Measurements from ENCODE around the gene EML3. TPM values are rescaled to one million over a fixed set of nuclear protein-coding genes. Genes with fewer than 3 reads are reported as not detected.
A peak's percentile ranks its signal among the peaks of the same experiment; 100 is the strongest.

Gene EML3
- total RNA-seq, 4 donors from 2014 or later, result 34.7 to 58.6 (median 53.6) TPM

- intact Hi-C loops (cut with DNase I), result no loop called here
- Histone ChIP-seq H3K4me3 (peak overlapping the region in 2 of 4 donors; percentile 29 to 52), H3K27ac (peak overlapping the region; percentile 92 to 95 (median 94)), H3K27me3 (no peaks in the 10 kb centered on the region), H3K4me1 (peaks cover 80 to 100% (median 91%) of the 10 kb centered on the region in 3 donors), H3K36me3 (peaks cover 0 to 15% (median 4%) of the 10 kb centered on the region in 3 donors), H3K9me3 (no peaks in the 10 kb centered on the region)
- 32 to 45% methylated on average over 4 to 7 of the region's 8 CpGs for WGBS, 2 donors
- no peak for DNase-seq
- TF ChIP-seq POLR2A (IDR thresholded peaks at IDR 0.05), result no peak
- TF ChIP-seq CTCF (IDR thresholded peaks at IDR 0.05), result peak in 1 of 6 experiments; percentile 2
Measured at GRCh38 chr11:62553839-62554361, 58.7 kb downstream of the EML3 start.

- 2% methylated on average over 15 of the region's 15 CpGs for WGBS, 2 donors
- peaks cover 0 to 8% (median 0%) of the 10 kb centered on the region in 3 donors for H3K36me3 ChIP-seq
- TF ChIP-seq CTCF (IDR thresholded peaks at IDR 0.05) (no peak), POLR2A (IDR thresholded peaks at IDR 0.05) (peak in 2 of 4 donors; percentile 59 to 65)
- H3K4me1 ChIP-seq, result peaks cover 85 to 100% (median 91%) of the 10 kb centered on the region in 3 donors
- H3K4me3 ChIP-seq, result peak overlapping the region; percentile 1 to 52 (median 29)
- H3K27ac ChIP-seq, result peak overlapping the region; percentile 92 to 95 (median 94)
- no peaks in the 10 kb centered on the region for H3K9me3 ChIP-seq
- intact Hi-C loops (cut with DNase I), result no loop called here
- H3K27me3 ChIP-seq, result no peaks in the 10 kb centered on the region
- no peak for DNase-seq
Measured at GRCh38 chr11:62553080-62553838, 59.3 kb downstream of the EML3 start.

- TF ChIP-seq POLR2A (IDR thresholded peaks at IDR 0.05) (no peak), CTCF (IDR thresholded peaks at IDR 0.05) (no peak)
- intact Hi-C loops (cut with DNase I), result no loop called here
- no peaks in the 10 kb centered on the region for H3K27me3 ChIP-seq
- no peak for DNase-seq
- peak overlapping the region; percentile 1 to 52 (median 29) for H3K4me3 ChIP-seq
- peak overlapping the region; percentile 92 to 95 (median 94) for H3K27ac ChIP-seq
- no peaks in the 10 kb centered on the region for H3K9me3 ChIP-seq
- peaks cover 0 to 2% (median 0%) of the 10 kb centered on the region in 3 donors for H3K36me3 ChIP-seq
- WGBS, 2 donors, result 10 to 22% methylated on average over 4 of the region's 4 CpGs
- peaks cover 86 to 100% (median 87%) of the 10 kb centered on the region in 3 donors for H3K4me1 ChIP-seq
Measured at GRCh38 chr11:62552485-62553079, 60.0 kb downstream of the EML3 start.

Small RNA genes within 50 kb of the gene (small RNA-seq; reads per million reads assigned to genes)
- gene AP001458.1, result 0 reads per million in 4 donors
- gene EEF1G, result 0 reads per million in 4 donors
- gene MIR6747, result 0 to 0.36 (median 0.04) reads per million in 4 donors

Other genes with a start within 250 kb of the EML3 start
- 1 to 10 TPM in 2 of 4 donors, not detected in 2; 5.9 to 6.6 TPM for gene SCGB1A1, start 193.7 kb downstream of the EML3 start, total RNA-seq
- 1,000 to 10,000 TPM in 2 of 4 donors, 100 to 1,000 TPM in 2; 695 to 1,250 (median 954) TPM for gene AHNAK, start 66.0 kb downstream of the EML3 start, total RNA-seq
- gene EEF1G, start 38.9 kb downstream of the EML3 start, total RNA-seq, result 1,000 to 10,000 TPM; 1,144 to 2,095 (median 1,685) TPM
- gene TUT1, start 21.3 kb downstream of the EML3 start, total RNA-seq, result 10 to 100 TPM in 1 of 4 donors, 1 to 10 TPM in 3; 5.0 to 12.7 (median 8.0) TPM
- 100 to 1,000 TPM; 103 to 132 (median 111) TPM for gene MTA2, start 10.9 kb downstream of the EML3 start, total RNA-seq
- gene ROM1, start 482 bp upstream of the EML3 start, total RNA-seq, result 10 to 100 TPM in 1 of 4 donors, 1 to 10 TPM in 3; 5.5 to 10.8 (median 7.2) TPM
- gene B3GAT3, start 9.2 kb upstream of the EML3 start, total RNA-seq, result 10 to 100 TPM in 3 of 4 donors, 1 to 10 TPM in 1; 8.6 to 17.2 (median 12.9) TPM
- 10 to 100 TPM; 90.8 to 97.2 (median 95.0) TPM for gene GANAB, start 33.8 kb upstream of the EML3 start, total RNA-seq
- gene INTS5, start 40.5 kb upstream of the EML3 start, total RNA-seq, result 10 to 100 TPM; 15.4 to 21.2 (median 19.0) TPM
- 10 to 100 TPM; 36.0 to 53.4 (median 43.6) TPM for gene C11orf98, start 52.4 kb upstream of the EML3 start, total RNA-seq
- gene CSKMT, start 52.5 kb upstream of the EML3 start, total RNA-seq, result 10 to 100 TPM in 2 of 4 donors, 1 to 10 TPM in 2; 1.1 to 10.5 (median 7.0) TPM
- 10 to 100 TPM; 10.5 to 17.2 (median 12.2) TPM for gene UQCC3, start 58.9 kb upstream of the EML3 start, total RNA-seq
- gene LBHD1, start 59.5 kb upstream of the EML3 start, total RNA-seq, result 1 to 10 TPM; 1.8 to 3.6 (median 2.5) TPM
- gene UBXN1, start 66.3 kb upstream of the EML3 start, total RNA-seq, result 100 to 1,000 TPM in 1 of 4 donors, 10 to 100 TPM in 3; 67.3 to 148 (median 86.1) TPM
- 10 to 100 TPM in 1 of 4 donors, 1 to 10 TPM in 2, under 1 TPM in 1; 0.27 to 12.0 (median 4.5) TPM for gene LRRN4CL, start 76.8 kb upstream of the EML3 start, total RNA-seq
- gene BSCL2, start 94.6 kb upstream of the EML3 start, total RNA-seq, result 10 to 100 TPM; 25.7 to 69.4 (median 32.6) TPM
- not detected for gene GNG3, start 94.9 kb upstream of the EML3 start, total RNA-seq
- 10 to 100 TPM; 14.4 to 33.0 (median 26.4) TPM for gene HNRNPUL2, start 114.7 kb upstream of the EML3 start, total RNA-seq
- 10 to 100 TPM in 3 of 4 donors, 1 to 10 TPM in 1; 9.6 to 21.3 (median 15.0) TPM for gene TTC9C, start 115.7 kb upstream of the EML3 start, total RNA-seq
- gene ZBTB3, start 141.4 kb upstream of the EML3 start, total RNA-seq, result 1 to 10 TPM; 4.7 to 7.7 (median 6.9) TPM
- 10 to 100 TPM; 26.5 to 61.2 (median 47.7) TPM for gene POLR2G, start 148.8 kb upstream of the EML3 start, total RNA-seq
- 10 to 100 TPM; 11.5 to 40.2 (median 19.0) TPM for gene TAF6L, start 158.6 kb upstream of the EML3 start, total RNA-seq
- 10 to 100 TPM; 35.6 to 60.1 (median 43.3) TPM for gene TMEM179B, start 174.6 kb upstream of the EML3 start, total RNA-seq
- 10 to 100 TPM; 13.2 to 28.4 (median 22.0) TPM for gene TMEM223, start 179.2 kb upstream of the EML3 start, total RNA-seq
- 10 to 100 TPM; 38.1 to 62.4 (median 44.4) TPM for gene NXF1, start 192.7 kb upstream of the EML3 start, total RNA-seq
- gene STX5, start 219.3 kb upstream of the EML3 start, total RNA-seq, result 10 to 100 TPM; 23.0 to 34.7 (median 24.2) TPM
- gene TEX54, start 220.1 kb upstream of the EML3 start, total RNA-seq, result not detected
- gene WDR74, start 226.8 kb upstream of the EML3 start, total RNA-seq, result 10 to 100 TPM; 31.7 to 74.0 (median 44.3) TPM